ENCODE data around the gene ZNF66.
A peak's percentile ranks its signal among the peaks of the same experiment; 100 is the strongest.
"Not testable (repeated sequence)": the region's sequence is repeated elsewhere in the genome, so short reads cannot be mapped to it uniquely, and the experiment has no call there.

ZNF66 gene

GRCh38 chr19:20776083-20777076 lies at the start of gene ZNF66:
Gene ZNF66 (plus strand): TSS chr19:20776304. CDS start chr19:20776448, 144 bp downstream.
- peak; percentile 82 to 89 for DNase-seq

GRCh38 chr19:20750169-20750568 lies 25.9 kb upstream of the ZNF66 start:
- not testable (repeated sequence) for DNase-seq

DNA sequence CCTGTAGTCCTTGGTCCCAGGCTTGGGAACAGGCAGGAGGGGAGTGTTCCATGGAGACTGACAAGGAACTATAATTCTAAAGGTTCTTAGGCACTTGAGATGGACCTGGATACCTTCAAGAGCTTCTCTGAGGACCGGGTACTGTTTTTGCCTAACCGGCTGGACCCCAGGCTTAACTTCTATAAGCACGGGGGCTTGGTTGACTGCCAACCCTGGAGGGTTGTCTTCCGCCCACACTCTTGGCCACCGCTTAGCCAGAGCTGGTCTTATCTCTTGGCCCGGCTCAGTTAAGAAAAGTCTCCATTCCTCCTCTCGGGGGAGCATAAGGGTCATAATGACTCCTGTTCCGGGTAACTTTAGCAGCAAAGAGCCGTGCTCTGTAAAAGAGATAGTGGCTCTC lies 23.8 kb upstream of the ZNF66 start:
- DNase-seq = not testable (repeated sequence)

- DNase-seq = not testable (repeated sequence)
Measured at GRCh38 chr19:20769225-20769736, 6.8 kb upstream of the ZNF66 start.

DNA sequence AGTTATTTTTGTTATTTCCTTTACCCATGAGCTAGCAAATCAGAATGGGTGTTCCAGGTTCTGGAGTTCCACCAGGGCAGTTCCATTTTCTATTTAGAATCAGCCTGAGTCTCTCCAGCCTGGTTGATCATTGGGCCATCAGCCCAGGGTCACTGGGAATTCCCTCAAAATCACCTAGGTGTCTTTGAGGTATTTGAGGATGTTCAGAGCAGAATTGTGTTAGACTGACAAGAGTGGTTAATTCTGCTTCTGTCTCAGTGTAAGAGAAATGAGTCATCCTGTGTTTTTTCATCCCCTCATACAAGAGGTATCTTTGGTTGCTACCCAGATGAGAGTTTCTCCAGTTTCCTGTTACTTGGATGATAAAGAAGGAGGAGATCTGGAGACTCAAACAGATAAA lies 11.7 kb downstream of the ZNF66 start:
- DNase-seq = no peak

GRCh38 chr19:20791806-20792205 lies 15.7 kb downstream of the ZNF66 start:
- DNase-seq = no peak

DNA sequence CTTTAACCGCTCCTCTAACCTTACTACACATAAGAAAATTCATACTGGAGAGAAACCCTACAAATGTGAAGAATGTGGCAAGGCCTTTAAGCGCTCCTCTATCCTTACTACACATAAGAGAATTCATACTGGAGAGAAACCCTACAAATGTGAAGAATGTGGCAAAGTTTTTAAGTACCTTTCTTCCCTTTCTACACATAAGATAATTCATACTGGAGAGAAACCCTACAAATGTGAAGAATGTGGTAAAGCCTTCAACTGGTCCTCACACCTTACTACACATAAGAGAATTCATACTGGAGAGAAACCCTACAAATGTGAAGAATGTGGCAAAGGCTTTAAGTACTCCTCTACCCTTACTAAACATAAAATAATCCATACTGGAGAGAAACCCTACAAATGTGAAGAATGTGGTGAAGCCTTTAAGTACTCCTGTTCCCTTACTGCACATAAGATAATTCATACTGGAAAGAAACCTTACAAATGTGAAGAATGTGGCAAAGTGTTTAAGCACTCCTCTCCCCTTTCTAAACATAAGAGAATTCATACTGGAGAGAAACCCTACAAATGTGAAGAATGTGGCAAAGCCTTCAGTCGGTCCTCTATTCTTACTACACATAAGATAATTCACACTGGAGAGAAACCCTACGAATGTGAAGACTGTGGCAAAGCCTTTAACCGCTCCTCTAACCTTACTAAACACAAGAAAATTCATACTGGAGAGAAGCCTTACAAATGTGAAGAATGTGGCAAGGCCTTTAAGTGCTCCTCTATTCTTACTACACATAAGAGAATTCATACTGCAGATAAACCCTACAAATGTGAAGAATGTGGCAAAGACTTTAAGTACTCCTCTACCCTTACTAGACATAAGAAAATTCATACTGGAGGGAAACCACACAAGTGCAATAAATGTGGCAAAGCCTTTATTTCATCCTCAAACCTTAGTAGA lies 30.5 kb downstream of the ZNF66 start:
- DNase-seq = not testable (repeated sequence)

- no peak for DNase-seq
Measured at GRCh38 chr19:20840371-20840770, 64.3 kb downstream of the ZNF66 start.
